Heart left ventricle (tissue), 16 donors: Measurements from ENCODE around the gene ADGRL3. TPM values are rescaled to one million over a fixed set of nuclear protein-coding genes. Genes with fewer than 3 reads are reported as not detected.

Source experiments
- ATAC-seq, 4 donors: fragments of 200-7000 bp; cut with Tn5 transposase; one replicate each; pipeline ENCODE4 v1.9.1; 2020 to 2022; ENCODE audit warnings: moderate library complexity in 4 of 4, mild to moderate bottlenecking in 3 of 4, moderate number of reproducible peaks in 1 of 4
- DNase-seq, 5 donors: peaks; one replicate each; pipeline ENCODE4 v3.0.0-alpha.2; 2020
- H3K27ac ChIP-seq, 12 donors: fragments of 200-600 bp; sonication (generic) in 4 of 12; one replicate each; pipeline versions ENCODE4 v1.5.0 to v1.8.0; 2016 to 2022; ENCODE audit warnings: mild to moderate bottlenecking in 2 of 12
- H3K27me3 ChIP-seq, 9 donors: fragments of 200-600 bp; sonication (generic) in 2 of 9; one replicate each; pipeline versions ENCODE4 v1.5.1 to v1.8.0; 2016 to 2022; ENCODE audit warnings: mild to moderate bottlenecking in 3 of 9
- H3K36me3 ChIP-seq, 9 donors: fragments of 200-600 bp; sonication (generic) in 2 of 9; one replicate each; pipeline versions ENCODE4 v1.5.0 to v1.8.0; 2018 to 2022; ENCODE audit warnings: mild to moderate bottlenecking in 2 of 9
- H3K4me1 ChIP-seq, 12 donors: fragments of 200-600 bp; sonication (generic) in 4 of 12; one replicate each; pipeline versions ENCODE4 v1.5.0 to v1.8.0; 2016 to 2022; ENCODE audit warnings: mild to moderate bottlenecking in 3 of 12
- H3K4me3 ChIP-seq, 12 donors: fragments of 200-600 bp; sonication (generic) in 4 of 12; one replicate each; pipeline versions ENCODE4 v1.5.0 to v1.8.0; 2017 to 2022; ENCODE audit warnings: mild to moderate bottlenecking in 9 of 12, moderate library complexity in 4 of 12
- H3K9me3 ChIP-seq, 12 donors: fragments of 200-600 bp; sonication (generic) in 4 of 12; one replicate each; pipeline versions ENCODE4 v1.5.0 to v1.8.0; 2016 to 2022; ENCODE audit warnings: mild to moderate bottlenecking in 1 of 12
- POLR2A ChIP-seq, 2 donors: fragments of 450-650 bp; IDR thresholded peaks; one replicate each; pipeline ENCODE4 v1.6.1; 2017; ENCODE audit warnings: antibody characterized with exemption in 2 of 2, mild to moderate bottlenecking in 2 of 2, moderate library complexity in 2 of 2
- WGBS, 4 donors: extraction: QIAGEN DNeasy Blood & Tissue Kit in 2 of 4; methylation state at CpG; one replicate each; pipeline versions ENCODE4 v1.1.5 to v1.1.7; 2013 to 2018; 5-methylcytosine and 5-hydroxymethylcytosine counted together
- intact Hi-C, 10 donors: fragments of 100-400 bp; cut with DNase I; formaldehyde crosslinking; loops; one replicate each; pipeline versions ENCODE4 v1.11.1 to v1.14.2; 2022
- polyA plus RNA-seq, 2 donors: library from polyadenylated mRNA; stranded (reverse); fragments of 200-250 nt; gene quantifications; one replicate each; pipeline ENCODE4 v1.2.3, GENCODE V29; 2013
- total RNA-seq, 9 donors: library from RNA; depleted of rRNA in 2 of 9; stranded (reverse); fragments of >200 nt in 2 of 9; fragmentation: NEBNext Ultra II Directional in 3 of 9; extraction: Animal tissue kit (Norgen Biotek cat#: 25700) in 3 of 9; gene quantifications; one replicate each; pipeline versions ENCODE4 v1.1.0 to v1.2.4, GENCODE V29; 2016 to 2023
- TF ChIP-seq, protein P1 (sequence below), 12 donors: fragments of 200-600 bp; sonication (generic) in 4 of 12; IDR thresholded peaks; one replicate each; pipeline versions ENCODE4 v1.5.0 to v1.8.0; 2018 to 2022; ENCODE audit warnings: antibody characterized with exemption in 12 of 12, mild to moderate bottlenecking in 5 of 12
- donor health status: ischemic (EF 13 %, LVEDD 7.1; RV severe dilation, severe dysfunction).
- donor health status: healthy with polysubstance abuse.
- donor health status: DM: no; HTN: yes; CAD: no.
- donor health status: DM: no; HTN: no; CAD: no.
- donor health status: ischemic (EF 25% LVEDD 6.9; RV normal size, moderate dysfunction).
- donor health status: ischemic (EF 25% LVEDD 5.7; RV mildly dilated, moderate dysfunction).
- donor health status: healthy.
- donor health status: DM: yes; HTN: yes; CAD: no.
- donor health status: ischemic (EF 35%, LVEDD 5.7; RV mildly dilated, moderate dysfunction).
- donor health status: nonischemic (EF 11% LVEDD 7.7; RV severe dilation, severe dysfunction).
- donor health status: DM: yes; HTN: yes; CAD: no.
- donor health status: PGD.
- donor health status: ischemic (EF 29% LVEDD 5.4; RV normal size, mild dysfunction).
- donor health status: nonischemic (EF 23%, LVEDD 6.1; RV moderate dilation, normal function).

Gene ADGRL3
- total and polyA plus RNA-seq, 11 donors: 0.84 to 24.4 (median 7.6) TPM

DNA sequence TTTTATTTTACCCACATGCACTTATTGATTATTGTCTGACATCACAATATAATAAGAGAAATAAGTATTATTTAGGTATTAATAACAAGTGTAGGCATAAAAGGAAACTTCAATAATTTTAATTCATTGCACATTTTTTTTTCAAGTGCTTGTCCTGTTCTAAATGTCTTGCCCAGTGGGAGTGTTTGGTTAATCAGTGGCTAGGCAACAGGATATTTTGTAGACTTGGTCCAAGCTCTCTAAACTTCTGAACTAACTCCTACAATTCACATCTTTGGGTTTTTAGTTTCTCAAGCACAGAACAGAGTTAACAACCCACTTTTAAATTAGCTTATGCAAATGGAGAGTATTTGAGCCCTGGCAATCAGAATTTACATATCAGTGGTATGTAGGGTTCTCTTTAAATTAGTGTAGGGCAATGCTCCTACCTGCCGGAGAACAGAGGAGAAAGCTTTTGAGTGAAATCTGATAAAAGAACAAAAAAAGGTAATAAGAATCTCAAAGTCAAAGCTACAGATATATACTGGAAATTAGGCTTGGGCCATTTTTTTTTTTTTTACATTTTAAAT is 353.5 kb downstream of the ADGRL3 start:
- no peak for ATAC-seq
- H3K4me1 ChIP-seq: peaks cover 0 to 20% (median 0%) of the 10 kb centered on the region in 12 donors
- no peak for DNase-seq
- H3K9me3 ChIP-seq: no peaks in the 10 kb centered on the region
- no peaks in the 10 kb centered on the region for H3K36me3 ChIP-seq
- no peaks in the 10 kb centered on the region for H3K27me3 ChIP-seq
- no peak overlapping the region for H3K27ac ChIP-seq
- TF ChIP-seq, protein P1, sequence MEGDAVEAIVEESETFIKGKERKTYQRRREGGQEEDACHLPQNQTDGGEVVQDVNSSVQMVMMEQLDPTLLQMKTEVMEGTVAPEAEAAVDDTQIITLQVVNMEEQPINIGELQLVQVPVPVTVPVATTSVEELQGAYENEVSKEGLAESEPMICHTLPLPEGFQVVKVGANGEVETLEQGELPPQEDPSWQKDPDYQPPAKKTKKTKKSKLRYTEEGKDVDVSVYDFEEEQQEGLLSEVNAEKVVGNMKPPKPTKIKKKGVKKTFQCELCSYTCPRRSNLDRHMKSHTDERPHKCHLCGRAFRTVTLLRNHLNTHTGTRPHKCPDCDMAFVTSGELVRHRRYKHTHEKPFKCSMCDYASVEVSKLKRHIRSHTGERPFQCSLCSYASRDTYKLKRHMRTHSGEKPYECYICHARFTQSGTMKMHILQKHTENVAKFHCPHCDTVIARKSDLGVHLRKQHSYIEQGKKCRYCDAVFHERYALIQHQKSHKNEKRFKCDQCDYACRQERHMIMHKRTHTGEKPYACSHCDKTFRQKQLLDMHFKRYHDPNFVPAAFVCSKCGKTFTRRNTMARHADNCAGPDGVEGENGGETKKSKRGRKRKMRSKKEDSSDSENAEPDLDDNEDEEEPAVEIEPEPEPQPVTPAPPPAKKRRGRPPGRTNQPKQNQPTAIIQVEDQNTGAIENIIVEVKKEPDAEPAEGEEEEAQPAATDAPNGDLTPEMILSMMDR (IDR thresholded peaks at IDR 0.05): no peak
- TF ChIP-seq POLR2A (IDR thresholded peaks at IDR 0.05): no peak
- 79 to 92% (median 86%) methylated on average over 1 of the region's 1 CpG for WGBS, 4 donors
- intact Hi-C loops: no loop called here
- H3K4me3 ChIP-seq: no peak overlapping the region

DNA sequence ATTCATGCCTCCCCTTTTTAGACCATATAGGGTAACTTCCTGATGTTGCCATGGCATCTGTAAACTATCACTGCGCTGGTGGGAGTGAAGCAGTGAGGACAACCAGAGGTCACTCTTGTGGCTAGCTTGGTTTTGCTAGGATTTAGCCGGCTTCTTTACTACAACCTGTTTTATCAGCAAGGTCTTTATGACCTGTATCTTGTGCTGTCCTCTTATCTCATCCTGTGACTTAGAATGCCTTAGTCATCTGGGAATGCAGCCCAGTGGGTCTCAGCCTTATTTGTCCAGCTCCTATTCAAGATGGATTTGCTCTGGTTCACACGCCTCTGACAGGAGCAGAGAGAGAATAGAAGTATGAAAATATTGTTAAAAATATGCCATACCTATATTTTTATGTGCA is 355.7 kb downstream of the ADGRL3 start:
- Histone ChIP-seq H3K27ac (peak overlapping the region in 10 of 12 donors; percentile 4 to 59 (median 36)), H3K4me1 (peaks cover 0 to 20% (median 0%) of the 10 kb centered on the region in 12 donors), H3K27me3 (no peaks in the 10 kb centered on the region), H3K36me3 (no peaks in the 10 kb centered on the region), H3K4me3 (no peak overlapping the region), H3K9me3 (no peaks in the 10 kb centered on the region)
- intact Hi-C loops: no loop called here
- TF ChIP-seq POLR2A (IDR thresholded peaks at IDR 0.05): no peak
- TF ChIP-seq, protein P1 (IDR thresholded peaks at IDR 0.05): no peak
- ATAC-seq: peak; percentile 50 to 81 (median 68)
- 14 to 25% (median 17%) methylated on average over 3 of the region's 3 CpGs for whole genome bisulfite sequencing, 4 donors
- DNase-seq: peak in 1 of 5 donors; percentile 18

DNA sequence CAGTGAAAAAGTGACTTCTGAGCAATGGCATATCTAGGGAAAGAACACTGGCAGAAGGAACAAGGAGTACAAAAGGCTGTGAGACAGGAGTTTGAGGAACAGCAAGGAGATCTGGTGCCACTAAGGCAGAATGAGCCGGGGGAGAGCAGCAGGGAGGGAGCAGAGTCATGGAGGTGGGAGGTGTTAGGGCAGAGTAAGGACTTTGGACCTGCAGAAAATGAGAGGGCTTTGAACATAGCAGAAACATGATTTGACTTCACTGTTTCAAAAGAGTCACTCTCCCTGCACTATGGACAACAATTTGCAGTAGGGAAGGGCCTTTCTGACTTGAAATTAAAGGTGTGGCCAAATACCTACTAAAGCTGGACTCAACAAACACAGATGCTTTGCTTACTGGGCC is 356.2 kb downstream of the ADGRL3 start:
- H3K4me1 ChIP-seq: peaks cover 0 to 20% (median 0%) of the 10 kb centered on the region in 12 donors
- ATAC-seq: peak in 3 of 4 donors; percentile 28 to 52 (median 39)
- no peak for TF ChIP-seq POLR2A (IDR thresholded peaks at IDR 0.05)
- TF ChIP-seq, protein P1 (IDR thresholded peaks at IDR 0.05): no peak
- no peak for DNase-seq
- H3K27me3 ChIP-seq: no peaks in the 10 kb centered on the region
- intact Hi-C loops: no loop called here
- no peaks in the 10 kb centered on the region for H3K9me3 ChIP-seq
- no peaks in the 10 kb centered on the region for H3K36me3 ChIP-seq
- no peak overlapping the region for H3K4me3 ChIP-seq
- 55 to 68% (median 58%) methylated on average over 1 of the region's 1 CpG for WGBS, 4 donors
- H3K27ac ChIP-seq: peak overlapping the region in 10 of 12 donors; percentile 0 to 59 (median 28)

DNA sequence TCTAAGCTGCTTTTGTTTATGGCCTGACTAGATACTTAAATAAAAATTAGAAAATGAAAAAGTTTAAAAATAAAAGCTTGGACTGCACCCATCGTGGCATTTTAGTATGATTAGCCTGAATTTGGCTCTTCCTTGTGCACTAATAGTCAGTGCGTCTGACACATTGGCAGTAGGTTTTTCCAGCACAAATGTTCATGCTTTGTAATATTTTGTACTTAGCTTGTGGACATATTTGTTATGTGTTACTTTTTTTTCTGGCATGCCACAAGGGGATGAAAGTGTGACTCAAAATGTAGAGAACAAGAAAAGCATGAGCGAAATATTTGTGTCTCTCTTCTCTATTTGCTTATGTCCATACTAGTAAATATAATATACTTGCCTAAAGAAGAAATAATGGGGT is 359.3 kb downstream of the ADGRL3 start:
- TF ChIP-seq POLR2A (IDR thresholded peaks at IDR 0.05): no peak
- TF ChIP-seq, protein P1 (IDR thresholded peaks at IDR 0.05): no peak
- H3K27me3 ChIP-seq: no peaks in the 10 kb centered on the region
- DNase-seq (no peak), ATAC-seq (no peak)
- 76 to 84% (median 81%) methylated on average over 3 of the region's 3 CpGs for WGBS, 4 donors
- H3K4me3 ChIP-seq: no peak overlapping the region
- intact Hi-C loops: no loop called here
- peaks cover 0 to 10% (median 0%) of the 10 kb centered on the region in 12 donors for H3K9me3 ChIP-seq
- peaks cover 0 to 15% (median 0%) of the 10 kb centered on the region in 12 donors for H3K4me1 ChIP-seq
- no peak overlapping the region for H3K27ac ChIP-seq
- H3K36me3 ChIP-seq: no peaks in the 10 kb centered on the region
